KMS-11 (cell line): Measurements from ENCODE around the gene MEGF6.
"Not testable (repeated sequence)": the region's sequence is repeated elsewhere in the genome, so short reads cannot be mapped to it uniquely, and the experiment has no call there.

ENCODE experiments used
- H2AFZ ChIP-seq: fragments of 200-600 bp; sonication (generic); 2 replicates; pipeline ENCODE4 v1.6.1; 2016; ENCODE audit warnings: antibody characterized with exemption, mixed run types, low read depth
- H3K27ac ChIP-seq: fragments of 200-600 bp; sonication (generic); 2 replicates; pipeline ENCODE4 v1.6.1; 2016; ENCODE audit warnings: mild to moderate bottlenecking, mixed run types
- H3K27me3 ChIP-seq: fragments of 200-600 bp; sonication (generic); 2 replicates; pipeline ENCODE4 v1.6.1; 2017; ENCODE audit warnings: mild to moderate bottlenecking, low read depth, mixed run types, moderate library complexity; ENCODE audit not compliant: insufficient read depth
- H3K36me3 ChIP-seq: fragments of 200-600 bp; sonication (generic); 2 replicates; pipeline ENCODE4 v1.6.1; 2017; ENCODE audit warnings: mild to moderate bottlenecking, mixed run types; ENCODE audit not compliant: insufficient read depth
- H3K4me1 ChIP-seq: fragments of 200-600 bp; sonication (generic); 2 replicates; pipeline ENCODE4 v1.6.1; 2016; ENCODE audit warnings: mild to moderate bottlenecking, low read depth, mixed run types; ENCODE audit not compliant: poor library complexity, severe bottlenecking
- H3K4me2 ChIP-seq: fragments of 200-600 bp; sonication (generic); 2 replicates; pipeline ENCODE4 v1.7.0; 2016; ENCODE audit warnings: mild to moderate bottlenecking, mixed run types
- H3K4me3 ChIP-seq: fragments of 200-600 bp; sonication (generic); IDR thresholded peaks from 2 replicates; pipeline ENCODE4 v1.6.1; 2017; ENCODE audit warnings: low read depth, low read length, mixed read lengths; ENCODE audit not compliant: insufficient read depth
- H3K79me2 ChIP-seq: fragments of 200-600 bp; sonication (generic); 2 replicates; pipeline ENCODE4 v1.6.1; 2016; ENCODE audit warnings: low read depth, mixed run types; ENCODE audit not compliant: insufficient read depth
- H3K9ac ChIP-seq: fragments of 200-600 bp; sonication (generic); 2 replicates; pipeline ENCODE4 v1.6.1; 2016; ENCODE audit warnings: mild to moderate bottlenecking, mixed run types
- H4K20me1 ChIP-seq: fragments of 200-600 bp; sonication (generic); 2 replicates; pipeline ENCODE4 v1.6.1; 2016; ENCODE audit warnings: mild to moderate bottlenecking, mixed run types; ENCODE audit not compliant: insufficient read depth
- TF ChIP-seq, protein P1 (sequence below): fragments of 200-600 bp; sonication (generic); conservative IDR thresholded peaks from 2 replicates; pipeline ENCODE4 v1.6.1; 2017; ENCODE audit warnings: low read depth, mild to moderate bottlenecking, antibody characterized with exemption, low read length, moderate library complexity, mixed read lengths

MEGF6 gene

DNA sequence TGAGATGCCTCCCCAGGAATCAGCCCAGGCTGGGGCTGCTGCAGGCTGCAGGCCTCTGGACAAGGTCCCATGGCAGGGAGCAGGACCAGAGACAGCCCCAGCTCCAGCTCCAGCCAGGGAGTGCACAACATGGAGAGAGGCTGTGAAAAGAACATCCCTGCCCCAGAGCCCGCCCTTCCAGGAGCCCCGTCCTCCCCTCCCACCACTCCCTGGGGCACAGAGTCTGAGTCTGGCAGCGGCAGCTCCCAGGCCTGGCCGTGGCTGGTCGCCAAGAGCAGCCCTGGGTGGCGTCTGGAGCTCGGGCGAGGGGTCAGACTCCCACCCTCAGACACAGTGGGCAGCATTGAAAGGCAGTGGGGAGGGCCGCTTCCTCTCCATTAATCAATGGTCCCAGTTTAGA is 37.8 kb downstream of the MEGF6 start:
- H3K36me3 ChIP-seq = no peaks in the 10 kb centered on the region

DNA sequence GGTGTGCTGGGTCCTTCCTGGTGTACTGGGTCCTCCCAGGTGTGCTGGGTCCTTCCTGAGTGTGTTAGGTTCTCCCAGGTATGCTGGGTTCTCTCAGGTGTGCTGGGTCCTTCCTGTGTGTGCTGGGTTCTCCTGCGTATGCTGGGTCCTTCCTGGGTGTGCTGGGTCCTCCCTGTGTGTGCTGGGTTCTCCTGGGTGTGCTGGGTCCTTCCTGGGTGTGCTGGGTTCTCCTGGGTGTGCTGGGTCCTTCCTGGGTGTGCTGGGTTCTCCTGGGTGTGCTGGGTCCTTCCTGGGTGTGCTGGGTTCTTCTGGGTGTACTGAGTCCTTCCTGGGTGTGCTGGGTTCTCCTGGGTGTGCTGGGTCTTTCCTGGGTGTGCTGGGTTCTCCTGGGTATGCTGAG is 38.7 kb downstream of the MEGF6 start:
- not testable (repeated sequence) for H4K20me1 ChIP-seq, H3K27ac ChIP-seq, H3K36me3 ChIP-seq, H2AFZ ChIP-seq, H3K79me2 ChIP-seq, H3K4me3 ChIP-seq, H3K9ac ChIP-seq, H3K4me1 ChIP-seq, H3K4me2 ChIP-seq
- peaks cover 57% of the 10 kb centered on the region for H3K27me3 ChIP-seq

More for the DNA sequence above, 37.8 kb downstream of the MEGF6 start:
- Histone ChIP-seq H3K27ac (no peak overlapping the region), H3K9ac (no peak overlapping the region), H3K27me3 (peaks cover 54% of the 10 kb centered on the region), H3K4me3 (no peak overlapping the region), H4K20me1 (no peaks in the 10 kb centered on the region), H3K4me2 (no peak overlapping the region), H3K79me2 (no peaks in the 10 kb centered on the region), H3K4me1 (no peaks in the 10 kb centered on the region), H2AFZ (no peak overlapping the region)
- TF ChIP-seq, protein P1, sequence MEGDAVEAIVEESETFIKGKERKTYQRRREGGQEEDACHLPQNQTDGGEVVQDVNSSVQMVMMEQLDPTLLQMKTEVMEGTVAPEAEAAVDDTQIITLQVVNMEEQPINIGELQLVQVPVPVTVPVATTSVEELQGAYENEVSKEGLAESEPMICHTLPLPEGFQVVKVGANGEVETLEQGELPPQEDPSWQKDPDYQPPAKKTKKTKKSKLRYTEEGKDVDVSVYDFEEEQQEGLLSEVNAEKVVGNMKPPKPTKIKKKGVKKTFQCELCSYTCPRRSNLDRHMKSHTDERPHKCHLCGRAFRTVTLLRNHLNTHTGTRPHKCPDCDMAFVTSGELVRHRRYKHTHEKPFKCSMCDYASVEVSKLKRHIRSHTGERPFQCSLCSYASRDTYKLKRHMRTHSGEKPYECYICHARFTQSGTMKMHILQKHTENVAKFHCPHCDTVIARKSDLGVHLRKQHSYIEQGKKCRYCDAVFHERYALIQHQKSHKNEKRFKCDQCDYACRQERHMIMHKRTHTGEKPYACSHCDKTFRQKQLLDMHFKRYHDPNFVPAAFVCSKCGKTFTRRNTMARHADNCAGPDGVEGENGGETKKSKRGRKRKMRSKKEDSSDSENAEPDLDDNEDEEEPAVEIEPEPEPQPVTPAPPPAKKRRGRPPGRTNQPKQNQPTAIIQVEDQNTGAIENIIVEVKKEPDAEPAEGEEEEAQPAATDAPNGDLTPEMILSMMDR = no peak

DNA sequence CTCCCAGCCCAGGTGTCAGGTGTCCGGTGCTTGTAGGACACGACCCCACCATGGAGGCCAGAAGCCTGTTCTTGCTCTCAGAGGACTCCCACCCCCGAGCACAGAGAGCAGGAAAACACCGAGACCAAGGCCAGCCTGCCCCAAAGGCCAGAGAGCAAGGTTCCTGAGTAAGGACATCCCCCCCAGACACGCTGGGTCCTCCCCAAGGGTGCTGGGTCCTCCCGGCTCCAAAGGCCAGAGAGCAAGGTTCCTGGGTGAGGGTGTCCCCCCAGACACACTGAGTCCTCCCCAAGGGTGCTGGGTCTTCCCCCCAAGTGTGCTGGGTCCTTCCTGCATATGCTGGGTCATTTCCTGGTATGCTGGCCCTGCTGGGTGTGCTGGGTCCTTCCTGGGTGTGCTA is 40.0 kb downstream of the MEGF6 start:
- Histone ChIP-seq H2AFZ (no peak overlapping the region), H3K9ac (no peak overlapping the region), H3K4me3 (no peak overlapping the region), H3K36me3 (no peaks in the 10 kb centered on the region), H3K4me1 (no peaks in the 10 kb centered on the region), H4K20me1 (no peaks in the 10 kb centered on the region), H3K79me2 (no peaks in the 10 kb centered on the region), H3K27me3 (peaks cover 64% of the 10 kb centered on the region), H3K4me2 (no peak overlapping the region), H3K27ac (no peak overlapping the region)
- TF ChIP-seq, protein P1 = no peak

DNA sequence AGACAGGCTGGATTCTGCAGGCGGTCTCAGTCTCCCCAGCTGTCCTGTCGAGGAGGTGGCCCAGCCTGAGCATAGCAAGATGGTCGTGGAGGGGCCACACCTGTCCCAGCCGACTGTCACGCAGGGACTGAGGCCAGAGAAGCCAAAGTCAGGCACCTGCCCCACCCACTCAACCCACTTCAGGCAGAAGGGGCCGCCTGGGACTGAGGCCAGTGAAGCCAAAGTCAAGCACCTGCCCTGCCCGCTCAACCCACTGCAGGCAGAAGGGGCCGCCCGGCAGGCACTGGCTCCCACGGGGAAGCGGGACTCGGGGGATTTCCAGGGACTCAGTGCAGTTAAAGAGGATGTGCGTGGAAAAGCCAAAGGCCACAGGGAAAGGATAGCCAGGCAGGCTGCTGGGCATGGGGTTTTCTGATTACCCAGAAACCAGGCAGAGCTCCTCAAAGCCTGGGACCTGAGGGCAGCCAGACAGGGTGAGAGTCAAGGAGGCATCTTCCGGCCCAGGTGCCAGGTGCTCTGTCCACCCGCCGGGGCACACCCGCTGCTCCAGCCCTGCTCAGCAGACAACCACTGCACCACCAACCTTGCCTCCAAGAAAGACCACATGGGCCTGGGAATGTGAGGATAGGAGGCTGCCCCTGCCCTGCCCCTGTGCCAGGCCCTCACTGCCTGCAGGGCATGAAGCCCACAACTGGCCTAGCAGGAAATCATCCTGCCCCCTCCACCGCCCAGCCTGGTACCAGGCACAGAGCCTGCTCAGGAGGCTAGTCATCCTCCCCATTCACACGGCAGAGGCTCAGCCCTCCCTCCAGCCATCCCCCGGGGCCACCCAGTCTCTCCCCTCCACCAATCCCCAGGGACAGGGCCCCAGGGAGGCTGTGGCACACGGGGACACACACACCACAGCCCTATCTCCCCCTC is 41.0 kb downstream of the MEGF6 start:
- Histone ChIP-seq H3K4me1 (no peaks in the 10 kb centered on the region), H3K4me2 (no peak overlapping the region), H4K20me1 (no peaks in the 10 kb centered on the region)

More for the DNA sequence above, 41.0 kb downstream of the MEGF6 start:
- no peaks in the 10 kb centered on the region for H3K36me3 ChIP-seq
- no peak overlapping the region for H3K27ac ChIP-seq
- TF ChIP-seq, protein P1 = no peak
- H3K4me3 ChIP-seq = no peak overlapping the region
- no peaks in the 10 kb centered on the region for H3K79me2 ChIP-seq
- H2AFZ ChIP-seq = no peak overlapping the region
- H3K27me3 ChIP-seq = peaks cover 70% of the 10 kb centered on the region
- no peak overlapping the region for H3K9ac ChIP-seq
